Dedifferentiated amniotic fluid mesenchymal stem cell (primary cell): Measurements from ENCODE around the gene CLNS1A.
"Not testable (repeated sequence)": the region's sequence is repeated elsewhere in the genome, so short reads cannot be mapped to it uniquely, and the experiment has no call there.

ENCODE experiments used
- DNase-seq: peaks from one replicate; pipeline ENCODE4 v3.0.0-alpha.2; 2016; ENCODE audit errors: extremely low spot score

The CLNS1A gene, protein sequence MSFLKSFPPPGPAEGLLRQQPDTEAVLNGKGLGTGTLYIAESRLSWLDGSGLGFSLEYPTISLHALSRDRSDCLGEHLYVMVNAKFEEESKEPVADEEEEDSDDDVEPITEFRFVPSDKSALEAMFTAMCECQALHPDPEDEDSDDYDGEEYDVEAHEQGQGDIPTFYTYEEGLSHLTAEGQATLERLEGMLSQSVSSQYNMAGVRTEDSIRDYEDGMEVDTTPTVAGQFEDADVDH

DNA sequence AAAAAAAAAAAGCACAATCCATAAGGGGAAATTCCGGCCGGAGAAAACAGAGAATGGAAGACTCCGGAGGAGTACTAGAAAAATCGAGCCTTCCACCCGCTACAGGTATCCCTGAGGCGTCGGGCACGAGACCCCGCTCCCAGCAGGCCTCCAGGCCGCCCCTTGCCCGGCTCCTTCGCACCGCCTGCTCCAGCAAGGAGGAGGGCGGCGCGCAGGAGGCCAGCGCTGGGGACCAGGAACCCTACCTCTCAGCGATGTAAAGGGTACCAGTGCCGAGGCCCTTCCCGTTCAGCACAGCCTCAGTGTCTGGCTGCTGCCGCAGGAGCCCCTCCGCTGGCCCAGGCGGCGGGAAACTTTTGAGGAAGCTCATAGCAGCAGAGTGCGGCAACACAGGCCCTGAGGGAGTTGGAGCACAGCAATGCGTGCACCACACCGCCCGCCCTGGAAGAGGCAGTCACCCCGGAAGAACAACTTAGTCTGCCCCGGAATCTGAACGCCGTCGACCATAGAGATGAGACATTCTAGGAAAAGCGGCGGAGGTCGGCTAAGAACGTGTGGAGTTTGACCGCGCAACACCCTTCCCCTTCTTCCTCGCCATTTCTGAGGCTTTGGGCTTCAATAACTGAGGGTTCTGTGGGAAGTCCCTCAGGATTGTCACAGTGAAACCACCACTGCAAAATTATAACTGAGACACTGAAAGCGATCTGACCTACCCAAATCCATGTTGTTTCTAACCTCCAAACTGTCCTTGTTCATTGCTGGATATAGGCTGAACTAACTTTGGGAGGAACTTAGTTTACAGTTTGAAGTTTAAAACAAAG is at the start of gene CLNS1A:
CLNS1A (minus strand) TSS at position 450 of the 821 bp plus-strand sequence; CDS start at position 370, 80 bp downstream.
- DNase-seq = peak; percentile 86

DNA sequence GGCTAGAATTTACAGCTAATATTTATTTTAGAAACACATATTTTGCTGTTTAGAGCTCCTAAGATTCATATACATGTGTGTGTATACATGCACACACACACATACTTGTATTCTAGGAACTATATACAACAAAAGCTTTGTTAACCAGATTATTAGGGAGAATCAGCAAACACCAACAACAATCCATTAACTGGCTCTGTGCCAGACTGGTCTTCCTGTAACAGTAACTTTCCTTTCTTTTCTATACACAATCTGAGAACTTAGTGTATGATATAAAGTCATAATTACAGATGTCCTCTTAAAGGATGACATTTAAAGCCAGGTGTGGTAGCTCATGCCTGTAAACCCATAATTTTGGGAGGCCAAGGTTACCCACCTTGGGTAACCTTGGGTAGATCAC is 49.5 kb upstream of the CLNS1A start:
- DNase-seq = no peak

DNA sequence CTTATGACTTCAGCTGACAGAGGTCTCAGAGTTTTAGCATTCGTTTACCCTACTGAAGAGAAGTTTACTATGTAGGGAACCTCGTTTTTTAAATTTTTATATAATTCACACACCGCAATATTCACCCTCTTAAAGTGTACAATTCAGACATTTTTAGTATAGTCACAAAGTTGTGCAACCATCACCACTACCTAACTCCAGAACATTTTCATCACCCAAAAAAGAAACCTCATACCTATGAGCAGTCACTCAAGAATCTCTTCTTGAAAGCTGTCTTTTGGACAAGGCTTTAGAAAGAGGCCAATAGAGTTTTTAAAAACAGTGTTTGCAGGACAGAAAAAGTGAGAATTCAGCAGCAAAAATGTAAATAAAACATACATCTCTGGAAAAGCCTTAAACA is 39.5 kb upstream of the CLNS1A start:
- no peak for DNase-seq

DNA sequence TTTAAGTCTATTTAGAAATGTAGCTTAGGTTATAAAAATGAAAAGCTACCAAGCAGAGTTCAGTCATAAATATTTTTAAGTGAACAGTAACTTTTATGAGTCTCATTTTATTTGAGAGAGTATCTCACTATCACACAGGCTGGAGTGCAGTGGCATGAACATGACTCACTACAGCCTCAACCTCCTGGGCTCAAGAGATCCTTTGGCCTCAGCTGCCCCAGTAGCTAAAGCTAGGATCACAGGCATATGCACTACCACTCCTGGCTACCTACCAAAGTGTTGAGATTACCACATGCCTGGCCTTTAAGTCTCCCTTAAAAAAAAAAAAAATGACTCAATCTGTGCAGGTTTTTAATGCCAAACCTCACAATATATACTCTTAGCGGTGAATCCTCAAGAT is 34.7 kb upstream of the CLNS1A start:
- DNase-seq = peak; percentile 47

DNA sequence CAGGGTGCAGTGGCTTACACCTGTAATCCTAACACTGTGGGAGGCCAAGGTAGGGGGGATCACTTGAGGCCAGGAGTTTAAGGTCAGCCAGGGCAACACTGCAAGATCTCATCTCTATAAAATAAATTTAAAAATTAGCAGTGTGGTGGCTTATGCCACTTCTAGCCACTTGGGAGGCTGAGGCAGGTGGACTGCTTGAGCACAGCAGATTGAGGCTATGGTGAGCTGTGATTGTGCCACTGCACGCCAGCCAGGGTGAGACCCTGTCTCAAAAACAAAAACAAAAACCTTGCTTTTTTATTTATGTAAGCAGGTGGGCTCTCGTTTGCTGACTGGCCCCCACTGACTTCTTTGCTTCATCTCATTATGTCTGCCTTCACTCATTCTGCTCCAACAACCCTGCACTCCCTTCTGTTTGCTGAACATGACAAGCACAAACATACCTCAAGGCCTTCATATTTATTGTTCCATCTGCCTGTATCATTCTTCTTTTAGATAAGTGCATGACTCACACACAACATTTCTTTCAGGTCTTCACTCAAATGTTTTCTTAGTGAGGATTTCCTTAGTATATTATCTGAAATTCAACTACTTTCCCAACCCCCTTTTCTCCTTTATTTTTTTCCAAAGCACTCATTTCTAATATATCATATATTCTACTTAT is 32.4 kb upstream of the CLNS1A start:
- DNase-seq = no peak

DNA sequence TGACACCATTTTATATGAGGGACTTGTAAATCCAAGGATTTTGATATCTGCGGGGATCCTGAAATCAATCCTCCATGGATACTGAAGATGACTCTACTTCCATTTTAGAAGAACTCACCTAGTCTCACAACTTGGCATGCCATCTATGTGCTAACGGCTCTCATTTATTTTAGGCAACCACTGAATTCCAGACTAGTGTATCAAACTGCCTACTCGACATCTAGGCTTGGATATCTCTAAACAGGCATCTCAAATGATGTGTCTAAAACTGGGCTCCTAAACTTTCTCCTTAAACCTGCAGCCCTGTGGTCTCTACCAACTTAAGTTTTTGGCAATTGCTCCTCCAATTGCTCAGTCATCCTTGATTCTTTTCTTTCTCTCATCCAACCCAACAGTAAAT is 31.2 kb upstream of the CLNS1A start:
- DNase-seq = no peak

DNA sequence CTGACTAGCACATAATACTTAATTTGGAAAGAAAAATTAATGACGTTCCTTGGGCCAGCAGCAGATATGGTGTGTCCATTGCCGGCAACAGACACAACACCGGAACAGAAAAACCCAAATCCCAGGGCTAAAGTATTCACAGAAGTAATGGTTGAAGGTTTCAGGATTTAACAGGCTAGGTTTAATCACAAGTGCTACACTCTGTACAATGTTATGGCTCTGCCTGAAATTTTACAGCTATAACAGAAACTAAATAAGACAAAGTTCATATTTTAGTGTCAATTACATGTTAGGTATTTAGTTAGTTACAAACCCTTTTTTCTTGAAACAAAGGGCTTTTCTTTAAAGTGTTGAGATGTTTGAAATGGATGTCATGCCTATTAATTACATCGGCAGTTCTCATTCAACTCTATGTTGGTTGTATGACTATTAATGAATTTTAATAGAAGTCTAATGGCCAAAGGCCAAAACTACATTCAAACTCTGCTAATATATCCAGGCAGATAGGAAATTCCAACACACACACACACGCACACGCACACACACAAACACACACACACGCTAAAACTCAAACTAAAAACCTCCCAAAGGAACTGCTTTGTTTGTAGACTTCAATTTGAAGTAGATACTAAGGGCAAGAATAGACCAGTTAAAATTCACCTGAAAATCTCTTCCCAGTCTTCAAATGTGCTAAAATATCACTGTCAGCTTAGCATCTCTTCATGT is 27.8 kb upstream of the CLNS1A start:
- DNase-seq = no peak

DNA sequence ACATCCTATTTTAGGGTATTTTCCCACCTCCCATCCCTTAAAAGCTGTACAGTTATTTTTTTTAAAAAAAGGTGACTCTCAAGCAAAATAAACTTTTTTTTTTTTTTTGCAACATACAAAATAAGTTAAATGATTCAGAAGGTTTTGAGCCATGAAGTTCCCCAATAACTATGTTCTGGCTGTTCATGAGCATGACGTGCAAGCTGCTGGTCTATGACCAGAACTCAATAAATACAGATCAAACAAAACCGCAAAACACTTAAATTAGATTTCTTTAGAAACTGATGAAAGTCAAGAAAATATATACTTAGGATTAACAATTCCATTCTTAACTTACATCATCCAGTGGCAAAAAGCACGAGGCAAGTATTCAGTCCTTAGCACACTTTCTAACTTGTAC is 24.1 kb upstream of the CLNS1A start:
- no peak for DNase-seq

DNA sequence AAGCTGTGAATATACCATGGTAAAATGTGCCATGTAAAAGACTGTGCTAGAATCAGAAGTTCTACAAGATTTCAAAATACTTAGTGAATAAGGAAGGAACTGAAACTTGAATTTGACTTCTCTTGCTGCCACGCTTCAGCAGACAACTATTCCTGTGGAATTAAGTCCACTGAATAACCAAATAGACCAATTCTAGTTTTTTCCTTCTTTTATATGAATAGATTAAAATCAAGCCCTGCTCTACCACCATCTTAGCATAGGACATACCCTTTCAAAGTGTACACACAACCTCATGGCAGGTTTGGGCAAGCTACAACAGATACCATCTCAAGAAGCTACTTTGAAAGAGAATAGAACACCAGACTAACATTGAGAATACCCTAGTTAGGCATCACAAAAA is 23.4 kb upstream of the CLNS1A start:
- no peak for DNase-seq

DNA sequence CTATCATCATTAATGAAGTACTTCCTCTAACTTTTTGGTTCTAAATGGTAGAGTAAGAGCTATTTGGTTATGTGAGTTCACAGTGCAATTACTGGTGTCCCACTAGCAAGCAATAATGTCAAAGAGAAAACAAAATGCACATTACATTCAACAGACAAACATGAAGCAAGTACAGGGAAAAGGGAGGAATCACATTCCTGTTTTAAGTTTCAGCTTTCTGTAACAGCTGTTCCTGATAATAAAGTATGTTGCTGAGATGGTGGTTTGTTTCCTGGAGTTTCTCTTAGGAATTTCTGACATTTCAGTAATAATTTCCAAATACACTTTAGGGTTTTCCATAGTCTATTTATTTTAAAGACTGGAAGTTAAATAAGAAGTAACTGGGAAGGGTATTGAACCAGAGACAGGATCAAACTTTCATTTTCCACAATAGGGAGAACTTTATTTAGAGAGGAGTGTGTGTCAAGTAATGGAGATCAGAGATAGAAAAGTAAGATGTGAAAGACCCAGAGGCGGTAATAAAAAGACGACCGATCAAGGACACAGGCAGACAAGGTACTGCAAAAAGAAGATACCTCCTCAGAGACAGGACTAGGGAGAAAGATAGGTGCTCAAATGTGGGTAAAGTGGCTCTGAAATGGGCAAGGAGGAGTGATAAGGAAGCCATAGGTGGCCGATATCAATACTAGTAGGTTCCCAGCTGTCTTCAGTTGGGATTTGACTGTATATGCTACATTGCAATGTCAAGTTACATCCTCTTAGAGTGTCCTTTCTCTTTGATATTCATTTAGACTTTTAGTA is 20.8 kb upstream of the CLNS1A start:
- DNase-seq = peak; percentile 72

DNA sequence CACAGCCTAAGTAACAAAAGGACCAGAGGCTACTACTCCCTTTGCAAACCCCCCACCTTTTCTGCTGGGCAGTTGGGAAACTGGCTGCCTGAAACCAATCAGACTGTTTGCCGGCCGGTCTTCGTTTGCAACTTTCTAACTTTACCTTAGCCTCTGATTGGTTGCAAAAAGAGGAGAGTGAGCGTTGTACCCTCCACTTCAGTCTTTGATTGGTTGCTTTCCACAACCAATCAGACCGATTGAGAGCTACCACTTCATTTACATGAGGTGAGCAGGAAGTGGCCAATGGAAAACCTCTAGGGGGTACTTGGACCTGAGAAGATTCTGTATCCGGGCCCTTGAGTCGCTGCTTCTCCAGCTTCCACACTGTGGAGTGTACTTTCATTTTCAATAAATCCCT is 18.8 kb upstream of the CLNS1A start:
- no peak for DNase-seq

DNA sequence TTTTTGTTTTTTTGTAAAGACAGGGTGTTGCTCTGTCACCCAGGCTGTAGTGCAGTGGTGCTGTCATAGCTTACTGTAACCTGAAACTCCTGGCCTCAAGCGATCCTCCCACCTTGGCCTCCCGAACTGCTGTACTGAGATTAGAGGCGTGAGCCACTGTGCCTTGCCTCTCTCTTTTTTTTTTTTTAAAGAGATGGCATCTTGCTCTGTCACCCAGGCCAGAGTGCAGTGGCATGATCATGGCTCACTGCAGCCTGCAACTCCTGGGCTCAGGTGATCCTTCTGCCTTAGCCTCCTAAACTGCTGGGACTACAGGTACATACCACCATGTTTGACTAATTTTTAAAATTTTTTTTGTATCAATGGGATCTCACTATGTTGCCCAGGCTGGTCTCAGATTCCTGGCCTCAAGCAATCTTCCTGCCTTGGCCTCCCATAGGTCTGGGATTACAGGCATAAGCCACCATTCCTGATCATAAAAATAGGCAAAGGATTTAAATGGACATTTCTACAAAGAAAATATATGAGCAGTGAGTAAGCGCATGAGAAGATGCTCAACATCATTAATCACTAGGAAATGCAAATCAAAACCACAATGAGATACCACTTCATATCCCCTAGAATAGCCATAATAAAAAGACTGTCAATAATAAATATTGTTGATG is 17.3 kb upstream of the CLNS1A start:
- DNase-seq = no peak

DNA sequence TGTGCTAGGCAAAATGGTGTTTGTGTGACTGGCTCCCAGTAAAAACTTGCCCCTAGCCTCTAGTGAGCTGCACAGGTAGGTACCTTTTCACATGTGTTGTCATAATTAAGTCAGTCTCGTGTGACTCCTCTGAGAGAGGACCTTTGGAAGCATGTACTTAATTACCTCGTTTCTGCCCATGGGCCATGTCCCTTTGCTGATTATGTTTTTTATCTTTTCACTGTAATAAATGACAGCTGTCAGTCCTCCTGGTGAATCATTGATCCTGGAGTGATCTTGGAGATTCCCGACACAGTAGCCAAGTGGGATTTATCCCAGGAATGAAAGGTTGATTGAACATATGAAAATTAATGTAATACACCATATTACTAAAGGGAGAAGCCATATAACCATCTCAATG is 12.5 kb upstream of the CLNS1A start:
- DNase-seq = no peak

DNA sequence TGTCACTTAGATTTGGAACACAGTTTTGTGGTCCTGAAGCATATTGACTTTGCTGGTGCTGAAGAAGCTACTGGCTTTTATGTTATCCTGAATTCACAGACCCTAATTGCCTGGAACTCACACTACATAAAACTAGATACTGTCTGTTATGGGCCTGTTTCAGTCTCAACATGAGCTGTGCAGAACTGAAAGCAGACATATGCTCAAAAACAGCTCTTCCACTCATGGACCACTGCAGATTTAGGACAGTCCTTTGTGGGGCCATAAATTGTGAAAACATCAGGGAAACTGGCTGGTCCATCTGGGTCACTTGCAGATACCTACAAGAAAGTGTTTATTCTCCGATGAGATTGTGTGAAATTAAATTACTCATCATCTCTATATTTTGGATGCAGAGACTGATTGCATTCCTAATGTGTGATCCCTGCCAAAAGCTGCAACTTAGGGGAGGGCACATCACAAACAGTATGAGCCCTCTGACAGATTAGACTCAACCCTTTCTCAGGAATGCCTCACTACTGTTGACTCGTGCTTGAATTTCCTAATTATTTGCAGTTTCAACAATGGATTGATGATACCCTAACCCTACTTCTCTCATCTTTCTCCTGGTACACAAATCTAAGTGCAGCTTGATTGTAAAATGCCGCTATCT is 10.2 kb upstream of the CLNS1A start:
- DNase-seq = no peak

DNA sequence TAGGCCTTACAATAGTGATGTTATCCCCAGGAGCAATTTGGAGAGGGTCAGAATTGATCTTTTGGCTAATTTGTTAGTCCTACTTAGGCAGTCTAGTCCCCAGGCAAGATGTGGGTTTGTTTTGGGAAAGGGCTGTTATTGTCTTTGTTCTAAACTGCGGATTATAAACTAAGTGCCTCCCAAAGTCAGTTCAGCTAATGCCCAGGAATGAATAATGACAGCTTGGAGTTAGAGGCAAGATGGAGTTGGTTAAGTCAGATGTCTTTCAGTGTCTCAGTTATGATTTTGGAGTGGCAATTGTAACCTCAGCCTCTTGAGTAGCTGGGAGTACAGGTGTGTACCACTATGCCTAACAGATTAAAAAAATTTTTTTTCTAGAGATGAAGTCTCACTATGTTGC is 7.3 kb upstream of the CLNS1A start:
- no peak for DNase-seq

DNA sequence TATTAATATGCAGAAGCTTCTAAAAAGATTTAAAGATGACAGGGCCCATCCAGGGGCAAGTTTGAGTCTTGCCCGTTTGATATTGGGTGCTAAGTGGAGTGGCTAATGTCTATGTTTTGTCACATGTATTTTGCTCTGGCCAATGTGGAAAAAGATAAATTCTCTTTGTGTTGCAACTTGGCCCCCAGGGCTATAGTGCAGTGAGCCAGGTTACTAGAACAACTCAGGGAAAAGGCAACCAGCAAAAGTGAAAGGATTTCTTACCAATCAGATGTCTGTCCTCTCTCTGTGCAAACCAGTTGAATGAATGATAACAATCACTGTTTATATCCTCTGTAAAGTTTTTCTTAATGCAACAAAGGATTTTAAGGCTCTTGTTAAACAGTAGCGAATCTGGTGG is 4.6 kb upstream of the CLNS1A start:
- DNase-seq = no peak

DNA sequence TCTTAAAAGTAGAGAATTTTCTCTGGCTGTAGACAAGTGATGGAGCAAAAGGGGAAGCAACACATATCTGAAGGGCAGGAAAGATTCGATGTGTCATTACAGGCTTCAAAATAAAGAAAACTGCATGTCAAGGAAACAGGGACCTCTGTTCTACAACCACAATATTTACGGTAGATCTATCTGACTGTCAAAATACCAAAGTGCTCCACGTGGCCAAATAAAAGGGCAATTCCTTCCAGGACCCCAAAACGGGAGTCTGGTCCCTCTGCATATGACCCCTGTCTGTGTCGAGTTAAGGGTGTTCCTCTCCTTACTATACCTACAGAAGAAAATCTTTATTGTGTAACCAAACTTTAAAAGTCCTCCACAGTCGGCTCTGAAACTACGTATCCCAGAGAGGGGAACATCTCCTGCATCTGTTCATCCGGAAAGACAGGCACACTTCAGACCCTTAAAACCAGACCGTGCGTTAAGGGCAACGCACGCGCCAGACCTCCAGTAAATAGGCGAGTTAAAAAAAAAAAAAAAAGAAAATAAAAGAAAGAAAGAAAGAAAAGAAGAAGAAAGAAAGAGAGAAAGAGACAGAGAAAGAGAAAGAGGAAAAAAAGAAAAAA is 756 bp downstream of the CLNS1A start:
- DNase-seq = no peak

DNA sequence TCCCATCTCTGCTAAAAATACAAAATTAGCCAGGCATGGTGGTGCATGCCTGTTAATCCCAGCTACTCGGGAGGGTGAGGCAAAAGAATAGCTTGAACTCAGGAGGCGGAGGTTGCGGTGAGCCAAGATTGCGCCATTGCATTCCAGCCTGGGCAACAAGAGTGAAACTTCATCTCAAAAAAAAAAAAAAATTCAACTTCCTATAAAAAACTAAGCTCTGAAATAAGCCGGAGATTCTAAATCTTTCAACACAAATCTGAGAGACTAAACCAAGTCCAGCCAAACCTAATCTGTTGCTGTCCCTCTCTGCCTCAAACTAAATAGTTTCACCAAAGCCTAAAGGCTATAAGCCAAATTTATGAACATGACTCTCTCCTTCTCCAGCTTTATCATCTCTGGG is 3.7 kb downstream of the CLNS1A start:
- DNase-seq = not testable (repeated sequence)

DNA sequence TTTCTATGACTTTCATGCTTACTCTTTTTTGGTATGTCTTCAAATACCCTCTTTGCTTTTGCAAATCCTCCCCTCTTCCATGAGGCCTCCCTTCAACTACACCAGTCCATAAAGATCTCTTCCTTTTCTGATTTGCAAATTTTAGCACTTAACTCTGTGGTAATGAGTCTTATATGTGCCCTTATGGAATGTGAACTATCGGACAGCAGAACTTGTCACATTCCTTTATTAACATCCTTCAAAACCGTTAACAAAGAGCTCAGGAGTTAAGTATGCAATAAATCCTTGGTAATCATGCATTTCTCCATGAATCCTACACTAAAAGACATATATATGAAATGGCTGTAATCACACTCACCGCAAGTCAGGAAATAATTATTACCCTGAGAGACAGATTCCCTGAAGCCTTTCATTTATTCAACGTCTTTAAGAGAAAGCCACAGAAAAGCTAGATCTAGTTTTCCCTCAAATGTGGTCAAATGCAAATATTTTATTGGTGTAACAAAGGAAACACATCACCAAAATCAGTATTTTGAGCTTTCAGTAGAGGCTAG is 7.4 kb downstream of the CLNS1A start:
- DNase-seq = no peak
